ENCODE data around the gene ATF1. TPM values are rescaled to one million over a fixed set of nuclear protein-coding genes. Genes with fewer than 3 reads are reported as not detected.
"Not testable (repeated sequence)": the region's sequence is repeated elsewhere in the genome, so short reads cannot be mapped to it uniquely, and the experiment has no call there.

The ATF1 gene
- total RNA-seq, 1 donor from 2014 or later = 25.0 TPM

GRCh38 chr12:50845021-50845647 is 81.2 kb downstream of the ATF1 start:
- TF ChIP-seq, protein P1, sequence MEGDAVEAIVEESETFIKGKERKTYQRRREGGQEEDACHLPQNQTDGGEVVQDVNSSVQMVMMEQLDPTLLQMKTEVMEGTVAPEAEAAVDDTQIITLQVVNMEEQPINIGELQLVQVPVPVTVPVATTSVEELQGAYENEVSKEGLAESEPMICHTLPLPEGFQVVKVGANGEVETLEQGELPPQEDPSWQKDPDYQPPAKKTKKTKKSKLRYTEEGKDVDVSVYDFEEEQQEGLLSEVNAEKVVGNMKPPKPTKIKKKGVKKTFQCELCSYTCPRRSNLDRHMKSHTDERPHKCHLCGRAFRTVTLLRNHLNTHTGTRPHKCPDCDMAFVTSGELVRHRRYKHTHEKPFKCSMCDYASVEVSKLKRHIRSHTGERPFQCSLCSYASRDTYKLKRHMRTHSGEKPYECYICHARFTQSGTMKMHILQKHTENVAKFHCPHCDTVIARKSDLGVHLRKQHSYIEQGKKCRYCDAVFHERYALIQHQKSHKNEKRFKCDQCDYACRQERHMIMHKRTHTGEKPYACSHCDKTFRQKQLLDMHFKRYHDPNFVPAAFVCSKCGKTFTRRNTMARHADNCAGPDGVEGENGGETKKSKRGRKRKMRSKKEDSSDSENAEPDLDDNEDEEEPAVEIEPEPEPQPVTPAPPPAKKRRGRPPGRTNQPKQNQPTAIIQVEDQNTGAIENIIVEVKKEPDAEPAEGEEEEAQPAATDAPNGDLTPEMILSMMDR (IDR thresholded peaks at IDR 0.05; ENCODE audit: insufficient read depth, low read depth, low read length) = no peak
- TF ChIP-seq EZH2 (IDR thresholded peaks at IDR 0.05; ENCODE audit: insufficient read depth, low read length) = no peak
- H3K27me3 ChIP-seq (ENCODE audit: insufficient read depth, low read length) = no peaks in the 10 kb centered on the region

DNA sequence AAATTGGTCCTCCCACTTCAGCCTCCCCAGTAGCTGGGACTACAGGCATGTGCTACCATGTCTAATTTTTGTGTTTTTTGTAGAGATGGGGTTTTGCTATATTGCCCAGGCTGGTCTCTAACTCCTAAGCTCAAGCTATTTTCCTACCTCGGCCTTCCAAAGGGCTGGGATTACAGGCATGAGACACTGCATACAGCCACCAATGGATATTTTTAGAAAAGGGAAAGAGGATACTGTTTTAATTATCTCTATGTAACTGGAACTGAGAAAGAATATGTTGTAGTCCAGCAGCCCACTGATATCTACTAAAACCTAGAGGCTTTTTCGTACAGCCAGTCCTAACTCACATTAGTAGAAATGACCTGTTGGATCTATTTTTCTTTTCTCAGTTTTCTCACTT is 85.1 kb downstream of the ATF1 start:
- Mint-ChIP-seq H3K36me3 (ENCODE audit: low read depth, unreplicated experiment) (peaks cover 2% of the 10 kb centered on the region), H3K27me3 (ENCODE audit: low read depth, unreplicated experiment) (no peaks in the 10 kb centered on the region)

More at GRCh38 chr12:50845021-50845647, 81.2 kb downstream of the ATF1 start:
- no peaks in the 10 kb centered on the region for H4K20me1 ChIP-seq (ENCODE audit: insufficient read depth, low read length)
- Mint-ChIP-seq H3K36me3 (ENCODE audit: low read depth, unreplicated experiment) (peaks cover 5% of the 10 kb centered on the region), H3K27me3 (ENCODE audit: low read depth, unreplicated experiment) (no peaks in the 10 kb centered on the region), H3K27ac (ENCODE audit: unreplicated experiment) (no peak overlapping the region), H3K9me3 (ENCODE audit: unreplicated experiment) (peaks cover 9% of the 10 kb centered on the region), H3K4me3 (ENCODE audit: unreplicated experiment) (no peak overlapping the region), H3K4me1 (ENCODE audit: low read depth, unreplicated experiment) (peaks cover 4% of the 10 kb centered on the region)
- no peaks in the 10 kb centered on the region for H3K4me1 ChIP-seq (ENCODE audit: insufficient read depth, low read length)
- DNase-seq (ENCODE audit: low read depth) = no peak
- no peaks in the 10 kb centered on the region for H3K36me3 ChIP-seq (ENCODE audit: insufficient read depth, low read length)
- no peak overlapping the region for H3K27ac ChIP-seq (ENCODE audit: low read depth, low read length)
- FAIRE-seq = no peak
- H3K4me2 ChIP-seq (ENCODE audit: low read length) = no peak overlapping the region
- H2AFZ ChIP-seq (ENCODE audit: low read depth, low read length) = no peak overlapping the region
- H3K9me3 ChIP-seq (ENCODE audit: insufficient read depth, low read depth, low read length) = peaks cover 3% of the 10 kb centered on the region
- no peak overlapping the region for H3K9ac ChIP-seq (ENCODE audit: low read length)
- H3K79me2 ChIP-seq (ENCODE audit: insufficient read depth, low read length) = no peaks in the 10 kb centered on the region
- H3K4me3 ChIP-seq (ENCODE audit: insufficient read depth, low read depth, low read length) = no peak overlapping the region

DNA sequence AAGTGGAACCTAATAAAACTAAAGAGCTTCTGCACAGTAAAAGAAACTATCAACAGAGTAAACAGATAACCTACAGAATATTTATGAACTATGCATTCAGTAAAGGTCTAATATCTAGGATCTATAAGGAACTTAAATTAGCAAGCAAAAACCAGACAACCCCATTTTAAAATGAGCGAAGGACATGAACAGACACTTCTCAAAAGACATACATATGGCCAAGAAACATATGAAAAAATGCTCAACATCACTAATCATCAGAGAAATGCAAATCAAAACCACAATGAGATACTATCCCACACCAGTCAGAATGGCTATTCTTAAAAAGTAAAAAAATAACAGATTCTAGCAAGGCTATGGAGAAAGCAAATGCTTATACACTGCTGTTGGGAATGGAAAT is 91.3 kb downstream of the ATF1 start:
- H3K4me3 Mint-ChIP-seq (ENCODE audit: unreplicated experiment); H3K27me3 Mint-ChIP-seq (ENCODE audit: low read depth, unreplicated experiment); H3K9me3 Mint-ChIP-seq (ENCODE audit: unreplicated experiment); H2AFZ ChIP-seq (ENCODE audit: low read depth, low read length); H4K20me1 ChIP-seq (ENCODE audit: insufficient read depth, low read length); H3K36me3 ChIP-seq (ENCODE audit: insufficient read depth, low read length); H3K9ac ChIP-seq (ENCODE audit: low read length); H3K4me2 ChIP-seq (ENCODE audit: low read length); H3K4me1 ChIP-seq (ENCODE audit: insufficient read depth, low read length); DNase-seq (ENCODE audit: low read depth); FAIRE-seq; H3K27ac Mint-ChIP-seq (ENCODE audit: unreplicated experiment); H3K4me1 Mint-ChIP-seq (ENCODE audit: low read depth, unreplicated experiment); H3K79me2 ChIP-seq (ENCODE audit: insufficient read depth, low read length); H3K4me3 ChIP-seq (ENCODE audit: insufficient read depth, low read depth, low read length); H3K27me3 ChIP-seq (ENCODE audit: insufficient read depth, low read length); H3K36me3 Mint-ChIP-seq (ENCODE audit: low read depth, unreplicated experiment); H3K9me3 ChIP-seq (ENCODE audit: insufficient read depth, low read depth, low read length); H3K27ac ChIP-seq (ENCODE audit: low read depth, low read length): not testable (repeated sequence)

More for the DNA sequence above, 85.1 kb downstream of the ATF1 start:
- Histone ChIP-seq H3K79me2 (ENCODE audit: insufficient read depth, low read length) (no peaks in the 10 kb centered on the region), H3K36me3 (ENCODE audit: insufficient read depth, low read length) (no peaks in the 10 kb centered on the region), H3K27me3 (ENCODE audit: insufficient read depth, low read length) (peaks cover 8% of the 10 kb centered on the region), H3K9me3 (ENCODE audit: insufficient read depth, low read depth, low read length) (no peaks in the 10 kb centered on the region), H3K4me3 (ENCODE audit: insufficient read depth, low read depth, low read length) (no peak overlapping the region), H3K4me2 (ENCODE audit: low read length) (no peak overlapping the region), H3K27ac (ENCODE audit: low read depth, low read length) (no peak overlapping the region), H3K9ac (ENCODE audit: low read length) (no peak overlapping the region), H2AFZ (ENCODE audit: low read depth, low read length) (no peak overlapping the region), H4K20me1 (ENCODE audit: insufficient read depth, low read length) (no peaks in the 10 kb centered on the region), H3K4me1 (ENCODE audit: insufficient read depth, low read length) (no peaks in the 10 kb centered on the region)
- no peak for DNase-seq (ENCODE audit: low read depth)
- peaks cover 2% of the 10 kb centered on the region for H3K9me3 Mint-ChIP-seq (ENCODE audit: unreplicated experiment)
- no peak for FAIRE-seq
- H3K27ac Mint-ChIP-seq (ENCODE audit: unreplicated experiment) = no peak overlapping the region
- TF ChIP-seq, protein P1 (IDR thresholded peaks at IDR 0.05; ENCODE audit: insufficient read depth, low read depth, low read length) = no peak
- no peak for TF ChIP-seq EZH2 (IDR thresholded peaks at IDR 0.05; ENCODE audit: insufficient read depth, low read length)
- no peak overlapping the region for H3K4me3 Mint-ChIP-seq (ENCODE audit: unreplicated experiment)
- H3K4me1 Mint-ChIP-seq (ENCODE audit: low read depth, unreplicated experiment) = peaks cover 4% of the 10 kb centered on the region

GRCh38 chr12:50855679-50856078 is 91.8 kb downstream of the ATF1 start:
- H4K20me1 ChIP-seq (ENCODE audit: insufficient read depth, low read length); H3K79me2 ChIP-seq (ENCODE audit: insufficient read depth, low read length); H3K27ac ChIP-seq (ENCODE audit: low read depth, low read length); H3K36me3 Mint-ChIP-seq (ENCODE audit: low read depth, unreplicated experiment); H3K4me3 ChIP-seq (ENCODE audit: insufficient read depth, low read depth, low read length); H3K27me3 ChIP-seq (ENCODE audit: insufficient read depth, low read length); FAIRE-seq; H3K4me1 ChIP-seq (ENCODE audit: insufficient read depth, low read length); H3K9ac ChIP-seq (ENCODE audit: low read length); H3K27ac Mint-ChIP-seq (ENCODE audit: unreplicated experiment); DNase-seq (ENCODE audit: low read depth); H3K4me2 ChIP-seq (ENCODE audit: low read length); H3K9me3 Mint-ChIP-seq (ENCODE audit: unreplicated experiment); H2AFZ ChIP-seq (ENCODE audit: low read depth, low read length); H3K4me1 Mint-ChIP-seq (ENCODE audit: low read depth, unreplicated experiment); H3K36me3 ChIP-seq (ENCODE audit: insufficient read depth, low read length); H3K9me3 ChIP-seq (ENCODE audit: insufficient read depth, low read depth, low read length); H3K27me3 Mint-ChIP-seq (ENCODE audit: low read depth, unreplicated experiment); H3K4me3 Mint-ChIP-seq (ENCODE audit: unreplicated experiment): not testable (repeated sequence)
